K562 (cell line): ENCODE data around the gene NR3C2. TPM values are rescaled to one million over a fixed set of nuclear protein-coding genes. Genes with fewer than 3 reads are reported as not detected.
A peak's percentile ranks its signal among the peaks of the same experiment; 100 is the strongest.

Experiments used
- ATAC-seq: fragments of 200-7000 bp; cut with Tn5 transposase; 3 replicates; pipeline ENCODE4 v1.9.1; 2020; ENCODE audit warnings: moderate library complexity
- BruUV-seq: library from RNA; stranded (reverse); fragments of 400-500 nt; replicated peaks from 2 replicates; lab custom pipeline; 2021; lab: Mats Ljungman, UMichigan
- CTCF ChIA-PET: fragments of 300-600 bp; formaldehyde crosslinking; extraction: SDS; loops from one replicate; lab custom pipeline; 2021; ENCODE audit warnings: low intra/inter-chr PET ratio; lab: Yijun Ruan, JAX
- POLR2A ChIA-PET: fragments of 300-600, 350-650 bp; sonication (Branson Sonifier 250); formaldehyde crosslinking; extraction: SDS; loops from one replicate; lab custom pipeline; 2021; ENCODE audit warnings: antibody characterized with exemption, inconsistent platforms; lab: Yijun Ruan, JAX
- DNase-seq, 4 experiments: peaks; one replicate each; pipeline versions ENCODE4 v3.0.0 to v3.0.0-alpha.2; 2011 to 2018; ENCODE audit warnings: low spot score in 3 of 4, mixed read lengths in 3 of 4; ENCODE audit errors: extremely low read depth in 1 of 4
- FAIRE-seq: peaks from 2 replicates; lab custom pipeline; 2011; peaks lifted over from hg19 to GRCh38; lab: Jason Lieb, UNC
- H2AFZ ChIP-seq: 2 replicates; pipeline ENCODE4 v1.6.0; 2011; ENCODE audit warnings: low read depth, low read length, control low read depth, inconsistent platforms
- H3K27ac ChIP-seq: fragments of 200-600 bp; 3 replicates; pipeline ENCODE4 v1.8.0; 2011; ENCODE audit warnings: low read depth, mild to moderate bottlenecking, control low read depth, inconsistent platforms, low read length, moderate library complexity, mixed read lengths; ENCODE audit errors: extremely low read depth
- H3K27me3 ChIP-seq, 2 experiments: fragments of 300-600 bp in 1 of 2; 2 replicates in 1 of 2; 3 replicates in 1 of 2; pipeline versions ENCODE4 v1.6.0 to v1.8.0; 2011; ENCODE audit warnings: inconsistent platforms in 2 of 2, low read length in 2 of 2, mild to moderate bottlenecking in 1 of 2, mixed read lengths in 1 of 2, moderate library complexity in 1 of 2; ENCODE audit not compliant: control insufficient read depth in 2 of 2, insufficient read depth in 2 of 2
- H3K36me3 ChIP-seq: fragments of 300-600 bp; 3 replicates; pipeline ENCODE4 v1.8.0; 2011; ENCODE audit warnings: mild to moderate bottlenecking, low read length, inconsistent platforms; ENCODE audit not compliant: control insufficient read depth, insufficient read depth
- H3K4me1 ChIP-seq, 2 experiments: fragments of 200-600 bp in 1 of 2; replicated peaks in 1 of 2; 2 replicates in 1 of 2; 3 replicates in 1 of 2; pipeline versions ENCODE4 v1.5.1 to v1.8.0; 2011; ENCODE audit warnings: inconsistent platforms in 2 of 2, low read length in 2 of 2, mild to moderate bottlenecking in 1 of 2, mixed read lengths in 1 of 2, moderate library complexity in 1 of 2; ENCODE audit not compliant: control insufficient read depth in 2 of 2, insufficient read depth in 2 of 2
- H3K4me2 ChIP-seq: 2 replicates; pipeline ENCODE4 v1.6.1; 2011; ENCODE audit warnings: low read length, control low read depth, inconsistent platforms, mixed read lengths; ENCODE audit not compliant: insufficient read depth
- H3K4me3 ChIP-seq: fragments of 200-600 bp; sonication (generic), shearing (Covaris generic); 2 replicates; pipeline ENCODE4 v1.5.1; 2016; ENCODE audit warnings: control low read depth, inconsistent platforms
- H3K79me2 ChIP-seq: fragments of 200-600 bp; 3 replicates; pipeline ENCODE4 v1.8.0; 2011; ENCODE audit warnings: low read length, inconsistent platforms; ENCODE audit not compliant: control insufficient read depth, insufficient read depth
- H3K9ac ChIP-seq, 2 experiments: 2 replicates each; pipeline versions ENCODE4 v1.6.0 to v1.6.1; 2011; ENCODE audit warnings: low read depth in 2 of 2, low read length in 2 of 2, control low read depth in 1 of 2, inconsistent platforms in 1 of 2, mild to moderate bottlenecking in 1 of 2, mixed read lengths in 1 of 2; ENCODE audit not compliant: insufficient read depth in 1 of 2
- H3K9me1 ChIP-seq: one replicate; pipeline ENCODE4 v1.6.0; 2011; ENCODE audit warnings: inconsistent platforms, mild to moderate bottlenecking, low read length, moderate library complexity; ENCODE audit not compliant: control insufficient read depth, insufficient read depth
- H3K9me3 ChIP-seq: replicated peaks from 2 replicates; pipeline ENCODE4 v1.5.1; 2011; ENCODE audit warnings: low read depth, low read length, inconsistent platforms; ENCODE audit not compliant: control insufficient read depth, insufficient read depth
- H4K20me1 ChIP-seq: replicated peaks from 2 replicates; pipeline ENCODE4 v1.6.1; 2011; ENCODE audit warnings: low read length, inconsistent platforms, mixed read lengths; ENCODE audit not compliant: control insufficient read depth, insufficient read depth
- HDAC2 ChIP-seq: fragments of 450-650 bp; IDR thresholded peaks from 2 replicates; pipeline ENCODE4 v1.6.1; 2016; ENCODE audit warnings: mild to moderate bottlenecking
- KLF16 ChIP-seq: IDR thresholded peaks from 2 replicates; pipeline ENCODE4 v1.6.1; 2016; ENCODE audit warnings: antibody characterized with exemption
- WGBS: fragments of 100-300 bp; shearing (Covaris generic); methylation state at CpG from one replicate; pipeline ENCODE4 v1.1.6; 2016; ENCODE audit warnings: low coverage, mixed read lengths; ENCODE audit not compliant: insufficient coverage; ENCODE audit errors: missing lambda C conversion rate; 5-methylcytosine and 5-hydroxymethylcytosine counted together
- in situ Hi-C: fragments of 300-500 bp; cut with MboI; formaldehyde crosslinking; loops from 4 replicates; pipeline ENCODE4 v1.15.0; 2018; ENCODE audit warnings: inconsistent platforms, mixed read lengths
- intact Hi-C: fragments of 100-400 bp; cut with micrococcal nuclease; formaldehyde crosslinking; loops from 2 replicates; pipeline ENCODE4 v1.14.2; 2022
- polyA plus RNA-seq, 8 experiments: library from polyadenylated mRNA; depleted of rRNA in 4 of 8; stranded (reverse) in 5 of 8; unstranded in 3 of 8; fragments of >200 nt; fragmentation: Nextera tagmentation in 2 of 8; fragmentation: Illumina TruSeq in 1 of 8; extraction: Ambion mirVana in 2 of 8; extraction: Trizol in 1 of 8; gene quantifications; 2 replicates each; pipeline versions ENCODE4 v1.2.1 to v1.2.3, GENCODE V29; 2011 to 2014; ENCODE audit warnings: inconsistent platforms in 1 of 8, missing spikeins in 1 of 8
- total RNA-seq, 7 experiments: library from RNA; depleted of rRNA in 6 of 7; stranded (reverse); fragments of >200 nt in 6 of 7; fragmentation: Illumina TruSeq in 2 of 7; extraction: Trizol in 2 of 7; gene quantifications; 2 replicates each; pipeline versions ENCODE4 v1.2.1 to v1.2.3, GENCODE V29; 2011 to 2021; ENCODE audit warnings: low replicate concordance in 1 of 7
- TF ChIP-seq, protein P1 (sequence below), 3 experiments: IDR thresholded peaks in 2 of 3; conservative IDR thresholded peaks in 1 of 3; 2 replicates each; pipeline ENCODE4 v1.5.1; 2011 to 2012; ENCODE audit warnings: low read length in 3 of 3, mild to moderate bottlenecking in 3 of 3, control low read depth in 2 of 3, improper control_type of control experiment in 1 of 3, inconsistent platforms in 1 of 3, low read depth in 1 of 3, mixed read lengths in 1 of 3, moderate library complexity in 1 of 3; ENCODE audit not compliant: insufficient read depth in 2 of 3

The NR3C2 gene
- total and polyA plus RNA-seq, 9 of the 15 experiments (the other 6 are each of a cell fraction or from before 2014, with no cell fraction given) = 0.01 to 0.28 (median 0.16) TPM; not detected in 2

DNA sequence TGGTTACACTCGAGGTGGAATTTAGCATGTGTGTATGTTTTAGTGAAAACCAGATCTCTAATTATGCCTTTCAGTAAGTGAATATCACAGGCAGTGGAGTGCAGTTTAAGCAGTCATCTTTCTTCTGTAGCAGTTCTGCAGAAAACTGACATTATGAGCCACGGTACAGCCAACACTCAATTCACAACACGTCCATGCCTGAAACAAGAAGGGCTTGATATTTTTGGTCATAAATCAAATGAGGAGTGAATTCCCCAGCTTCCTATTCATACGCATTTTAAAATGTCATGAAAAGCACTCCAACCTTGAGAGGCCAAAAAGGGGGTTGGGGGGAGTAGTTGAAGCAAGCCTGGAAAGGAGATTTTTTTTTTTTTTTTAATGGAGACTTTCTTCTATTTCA, 393.6 kb downstream of the NR3C2 start:
- CTCF ChIA-PET = interaction anchor here (0.5 kb wide), 1 partner anchor 491 kb away, joined by 3 read pairs; no protein-coding TSS in a partner anchor
- no peak overlapping the region for H3K9ac ChIP-seq
- H3K4me3 ChIP-seq = no peak overlapping the region
- WGBS = 0% methylated on average over 4 of the region's 4 CpGs
- H3K9me1 ChIP-seq = no peaks in the 10 kb centered on the region
- no peaks in the 10 kb centered on the region for H3K36me3 ChIP-seq
- POLR2A ChIA-PET = interaction anchor here (0.6 to 0.8 kb wide), 3 partner anchors 24 to 53 kb away, joined by 3 to 4 read pairs (median 4); no protein-coding TSS in a partner anchor
- DNase-seq = no peak
- H3K4me1 ChIP-seq = no peaks in the 10 kb centered on the region
- ATAC-seq = no peak
- intact Hi-C loops (no loop called here), in situ Hi-C loops (no loop called here)
- H4K20me1 ChIP-seq = no peaks in the 10 kb centered on the region
- H3K27me3 ChIP-seq = no peaks in the 10 kb centered on the region
- H3K79me2 ChIP-seq = no peaks in the 10 kb centered on the region
- no TSS peak for BruUV-seq
- no peak for FAIRE-seq
- H3K4me2 ChIP-seq = no peak overlapping the region
- no peak overlapping the region for H3K27ac ChIP-seq
- no peaks in the 10 kb centered on the region for H3K9me3 ChIP-seq
- no peak for TF ChIP-seq KLF16
- no peak overlapping the region for H2AFZ ChIP-seq

DNA sequence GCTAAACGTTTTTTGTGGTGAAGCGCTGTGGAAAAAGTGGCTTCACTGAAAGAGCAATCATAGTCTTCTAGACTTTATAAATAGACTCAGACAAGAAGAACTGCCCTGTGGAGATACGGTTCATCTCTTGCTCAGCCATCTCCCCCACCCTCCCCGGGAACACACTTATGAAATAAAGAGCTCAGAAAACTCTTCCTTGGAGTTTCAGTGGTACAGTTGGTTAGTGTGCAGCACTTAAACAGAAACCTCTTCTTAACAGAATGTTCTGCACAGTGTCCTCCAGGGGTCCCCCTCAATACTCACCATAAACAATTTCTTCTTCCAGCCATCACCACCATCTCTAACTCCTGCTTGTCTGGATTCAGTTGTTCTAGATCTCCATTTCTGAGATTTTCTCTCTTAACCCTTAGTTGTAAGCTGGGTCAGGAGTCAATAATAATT, 397.3 kb downstream of the NR3C2 start:
- DNase-seq (peak in 2 of 4 experiments; percentile 6 to 11), FAIRE-seq (no peak), ATAC-seq (peak; percentile 73)
- TF ChIP-seq, protein P1, sequence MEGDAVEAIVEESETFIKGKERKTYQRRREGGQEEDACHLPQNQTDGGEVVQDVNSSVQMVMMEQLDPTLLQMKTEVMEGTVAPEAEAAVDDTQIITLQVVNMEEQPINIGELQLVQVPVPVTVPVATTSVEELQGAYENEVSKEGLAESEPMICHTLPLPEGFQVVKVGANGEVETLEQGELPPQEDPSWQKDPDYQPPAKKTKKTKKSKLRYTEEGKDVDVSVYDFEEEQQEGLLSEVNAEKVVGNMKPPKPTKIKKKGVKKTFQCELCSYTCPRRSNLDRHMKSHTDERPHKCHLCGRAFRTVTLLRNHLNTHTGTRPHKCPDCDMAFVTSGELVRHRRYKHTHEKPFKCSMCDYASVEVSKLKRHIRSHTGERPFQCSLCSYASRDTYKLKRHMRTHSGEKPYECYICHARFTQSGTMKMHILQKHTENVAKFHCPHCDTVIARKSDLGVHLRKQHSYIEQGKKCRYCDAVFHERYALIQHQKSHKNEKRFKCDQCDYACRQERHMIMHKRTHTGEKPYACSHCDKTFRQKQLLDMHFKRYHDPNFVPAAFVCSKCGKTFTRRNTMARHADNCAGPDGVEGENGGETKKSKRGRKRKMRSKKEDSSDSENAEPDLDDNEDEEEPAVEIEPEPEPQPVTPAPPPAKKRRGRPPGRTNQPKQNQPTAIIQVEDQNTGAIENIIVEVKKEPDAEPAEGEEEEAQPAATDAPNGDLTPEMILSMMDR (IDR thresholded peaks at IDR 0.05 in 2 of 3, conservative IDR thresholded peaks at IDR 0.05 in 1 of 3; ENCODE audit: insufficient read depth in 2 of 3, low read depth in 1 of 3, low read length in 3 of 3) = peak in 1 of 3 experiments; percentile 31; a peak in 2 of 6 replicates
- no peak for TF ChIP-seq HDAC2
- H3K4me1 ChIP-seq = no peaks in the 10 kb centered on the region
- no peak overlapping the region for H3K27ac ChIP-seq
- no peak overlapping the region for H3K4me2 ChIP-seq
- 2% methylated on average over 4 of the region's 4 CpGs for WGBS
- H3K9me3 ChIP-seq = no peaks in the 10 kb centered on the region
- H4K20me1 ChIP-seq = no peaks in the 10 kb centered on the region
- intact Hi-C loops = no loop called here
- no TSS peak for BruUV-seq
- POLR2A ChIA-PET = no interaction called here
- H3K79me2 ChIP-seq = no peaks in the 10 kb centered on the region
- no peak overlapping the region for H3K4me3 ChIP-seq
- no peak overlapping the region for H3K9ac ChIP-seq
- no peaks in the 10 kb centered on the region for H3K27me3 ChIP-seq
- in situ Hi-C loops = no loop called here
- H3K9me1 ChIP-seq = no peaks in the 10 kb centered on the region
- H3K36me3 ChIP-seq = no peaks in the 10 kb centered on the region
- no peak overlapping the region for H2AFZ ChIP-seq
- CTCF ChIA-PET = no interaction called here
